HG03196 (cell line): ENCODE results near the gene DHRS3.

Experiments
- ATAC-seq: cut with Tn5 transposase; IDR thresholded peaks from one replicate; pipeline ENCODE4 v1.9.1; 2021; ENCODE audit not compliant: unreplicated experiment

DHRS3 gene

DNA sequence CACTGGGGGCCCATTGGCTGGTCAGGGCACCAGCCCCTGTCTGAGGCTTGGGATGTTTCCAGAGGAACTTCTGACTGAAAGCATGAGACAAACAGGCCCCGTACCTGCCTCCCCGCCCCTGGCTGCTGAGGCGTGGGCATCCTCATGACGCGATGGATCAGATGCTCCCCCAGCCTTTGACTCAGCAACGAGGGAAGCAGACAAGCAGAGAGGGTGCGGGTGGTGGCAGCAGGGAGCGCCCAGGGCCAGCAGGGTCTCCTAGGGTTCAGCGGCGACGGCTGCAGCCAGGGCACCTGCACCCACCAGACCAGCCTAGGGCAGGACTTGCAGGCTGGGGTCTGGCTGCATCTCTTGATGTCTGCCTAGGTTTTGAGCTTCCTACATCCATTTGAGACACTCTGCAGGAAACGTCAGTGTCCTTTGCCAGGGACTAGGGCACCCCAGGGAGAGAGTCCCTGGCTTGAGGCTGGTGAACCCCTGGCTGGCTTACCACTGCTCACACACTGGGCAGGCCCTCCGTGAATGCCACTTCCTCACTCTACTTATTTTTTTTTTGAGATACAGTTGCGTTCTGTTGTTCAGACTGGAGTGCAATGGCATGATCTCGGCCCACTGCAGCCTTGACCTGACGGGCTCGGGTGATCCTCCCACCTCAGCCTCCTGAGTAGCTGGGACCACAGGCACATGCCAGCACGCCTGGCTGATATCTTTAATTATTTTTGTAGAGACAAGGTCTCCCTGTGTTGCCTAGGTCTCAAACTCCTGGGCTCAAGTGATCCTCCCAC, 63.3 kb downstream of the DHRS3 start:
- ATAC-seq: no peak

DNA sequence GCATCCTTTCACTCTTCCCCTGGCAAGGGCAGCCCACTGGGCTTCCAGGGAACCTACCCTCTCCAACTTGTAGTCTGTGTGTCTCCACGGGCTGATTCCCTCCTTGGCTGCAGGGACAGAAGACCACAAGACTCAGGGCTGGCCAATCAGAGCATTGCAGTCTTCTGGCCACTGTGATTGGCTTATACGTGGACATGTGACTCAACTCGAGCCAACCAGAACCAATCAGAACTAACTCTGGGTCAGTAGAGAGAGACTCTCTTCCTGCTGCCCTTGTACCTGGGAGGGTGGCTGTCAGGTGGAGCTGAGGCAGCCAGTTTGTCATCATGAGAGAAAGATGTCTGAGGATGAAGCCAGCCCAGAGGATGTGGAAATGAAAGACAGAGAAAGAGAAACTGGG, 64.0 kb downstream of the DHRS3 start:
- no peak for ATAC-seq

DNA sequence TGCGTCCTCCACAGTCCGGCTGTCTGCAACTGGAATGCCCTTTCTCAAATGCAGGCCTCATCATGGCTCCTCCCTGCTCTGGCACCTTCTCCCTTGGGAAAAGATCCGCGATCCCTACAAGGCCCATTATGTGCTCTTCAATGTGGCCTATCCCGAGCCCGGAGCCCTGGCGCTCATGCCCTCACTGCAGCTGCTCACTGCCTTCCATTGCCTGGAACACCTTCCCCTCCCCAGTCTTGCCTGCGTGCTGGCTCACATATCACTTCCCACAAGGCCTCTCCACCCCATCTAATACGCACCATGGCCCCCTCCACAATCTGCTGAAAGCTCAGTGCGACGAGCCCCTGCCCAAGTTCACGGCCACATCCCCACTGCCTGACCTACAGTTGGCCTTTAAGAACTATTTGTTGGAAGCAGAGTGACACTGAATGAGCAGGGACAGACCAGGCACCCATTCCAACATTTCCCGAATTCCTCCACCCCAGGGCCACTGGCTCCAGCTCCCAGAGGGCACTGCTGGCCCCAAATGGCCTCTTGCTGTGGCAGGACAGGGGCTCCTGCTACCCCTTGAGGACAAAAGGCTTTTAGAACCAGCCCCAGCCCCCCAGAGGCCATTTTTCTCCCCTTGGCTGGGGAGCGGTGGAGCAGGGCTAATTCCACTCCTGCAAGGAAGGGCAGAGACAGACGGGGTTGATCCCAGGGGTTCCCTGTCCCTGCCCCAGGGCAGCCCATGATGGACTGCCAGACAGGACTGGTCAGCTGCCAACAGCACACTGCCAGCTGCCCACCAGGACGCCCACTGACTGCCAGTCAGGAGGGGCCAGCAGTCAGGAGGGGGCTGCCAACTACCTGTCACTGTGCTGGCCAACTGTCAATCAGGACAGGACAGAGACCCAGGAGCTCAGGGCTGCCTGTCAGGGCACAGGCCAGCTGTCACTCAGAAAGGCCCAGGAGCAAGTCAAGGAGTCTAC, 64.8 kb downstream of the DHRS3 start:
- ATAC-seq: no peak

DNA sequence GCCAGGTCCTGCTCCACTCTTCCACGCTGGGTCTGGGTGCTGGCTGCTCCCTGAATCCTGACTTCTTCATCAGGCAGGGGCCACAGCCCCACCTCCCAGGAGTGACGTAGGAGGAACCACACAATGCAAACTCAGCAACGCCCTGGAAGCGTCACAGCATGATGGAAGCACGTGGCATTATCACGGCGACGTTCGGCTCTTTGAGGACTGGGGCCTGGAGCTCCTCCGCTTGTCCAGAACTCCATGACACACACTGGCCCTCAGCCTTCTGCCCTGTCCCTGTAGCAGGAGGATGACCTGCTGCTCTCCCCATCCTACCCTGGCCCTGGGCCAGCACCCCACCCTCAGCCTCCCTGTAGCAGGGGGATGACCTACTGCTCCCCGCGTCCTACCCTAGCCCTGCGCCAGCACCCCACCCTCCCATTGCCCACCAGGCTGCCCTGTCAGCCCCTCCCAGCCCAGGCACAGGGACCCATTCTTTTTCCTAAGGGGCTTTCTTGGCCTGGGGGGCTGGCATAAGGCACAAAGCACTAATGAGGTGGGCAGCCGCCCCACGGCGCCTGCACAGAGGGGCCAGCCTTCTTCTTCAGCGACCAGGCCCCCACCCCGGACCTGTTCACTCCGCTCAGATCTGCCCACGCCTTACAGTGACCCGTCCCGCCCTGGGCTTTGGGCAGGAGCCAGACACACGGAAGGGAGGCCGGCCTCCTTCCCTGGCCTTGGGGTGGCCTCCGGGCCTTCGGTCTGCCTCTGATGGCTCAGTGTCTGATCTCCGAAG, 65.7 kb downstream of the DHRS3 start:
- no peak for ATAC-seq

DNA sequence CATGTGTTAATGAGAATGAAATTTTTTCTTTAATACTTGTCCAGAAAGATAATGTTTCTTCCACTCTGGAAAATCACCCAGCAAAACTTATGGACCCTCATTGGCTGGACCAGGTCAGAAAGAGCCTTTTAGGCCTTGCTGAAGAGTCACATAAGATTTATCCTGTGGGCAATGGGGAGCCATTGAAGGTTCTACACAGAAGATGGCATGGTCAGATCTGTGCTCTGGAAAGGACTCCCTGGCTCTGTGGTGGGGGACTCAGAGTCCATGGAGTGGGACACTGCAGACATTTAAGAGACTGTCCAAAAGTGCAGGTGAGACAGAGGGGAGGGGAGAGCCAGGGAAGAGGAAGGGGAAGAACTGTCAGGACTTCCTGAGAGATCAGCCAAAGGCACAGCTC, 66.4 kb downstream of the DHRS3 start:
- ATAC-seq: no peak

DNA sequence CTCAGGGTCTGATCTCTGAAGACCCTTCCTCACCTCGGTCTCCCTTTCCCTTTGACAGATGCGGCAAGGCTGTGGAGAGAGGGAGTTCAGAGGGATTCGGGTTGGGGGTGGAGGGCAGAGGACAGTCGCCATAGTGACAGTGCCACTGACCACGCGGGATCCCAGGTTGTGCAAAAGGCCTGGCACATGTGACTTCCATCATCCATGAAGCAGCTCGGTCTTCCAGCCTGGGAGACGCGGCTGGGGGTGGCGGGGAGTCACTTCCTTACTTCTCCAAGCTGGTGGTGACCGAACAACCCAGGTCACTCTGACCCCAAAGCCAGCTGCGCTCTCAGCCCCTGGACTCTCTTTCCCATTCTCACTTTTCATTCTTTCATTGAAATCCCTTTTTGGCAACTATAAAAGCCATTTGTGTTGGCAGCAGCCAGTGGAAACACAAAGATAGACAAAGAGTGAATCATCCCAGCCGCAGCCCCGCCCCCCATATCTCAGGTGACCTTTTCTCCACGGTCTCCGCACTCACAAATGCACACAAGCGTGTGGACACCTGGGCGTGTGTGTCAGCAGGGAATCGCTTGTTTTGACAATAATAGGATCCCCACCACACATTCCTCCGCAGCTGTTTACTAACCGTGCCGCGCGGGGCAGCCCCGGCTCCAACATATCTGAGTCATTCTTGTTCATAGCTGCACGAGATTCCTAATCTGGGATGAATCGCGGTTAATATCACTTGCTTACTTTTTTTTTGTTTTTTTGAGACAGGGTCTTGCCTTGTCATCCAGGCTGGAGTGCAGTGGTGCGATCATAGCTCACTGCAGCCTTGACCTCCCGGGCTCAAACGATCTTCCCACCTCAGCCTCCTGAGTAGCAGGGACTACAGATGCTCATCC, 68.3 kb downstream of the DHRS3 start:
- no peak for ATAC-seq

DNA sequence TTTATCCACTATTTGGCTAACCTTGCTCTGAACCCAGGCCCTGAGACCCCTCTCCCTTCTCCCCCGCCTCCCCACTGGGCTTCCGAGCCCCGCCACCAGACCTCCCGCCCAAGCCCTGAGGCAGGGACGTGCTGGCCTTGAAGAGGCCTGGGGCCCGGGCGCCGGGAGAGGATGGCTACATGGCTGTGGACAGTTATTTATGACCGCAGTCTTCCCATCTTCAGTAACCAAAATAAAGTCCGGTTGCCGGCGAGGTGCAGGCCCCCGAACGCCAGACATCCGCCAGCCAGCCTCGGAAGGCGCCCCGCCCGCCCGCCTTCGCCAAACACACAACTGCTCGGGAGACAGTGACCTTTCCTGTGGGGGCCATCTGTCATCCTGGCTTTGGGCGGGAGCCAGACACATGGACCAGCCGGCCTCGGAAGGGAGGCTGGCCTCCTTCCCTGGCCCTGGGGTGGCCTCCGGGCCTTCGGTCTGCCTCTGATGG, 69.0 kb downstream of the DHRS3 start:
- ATAC-seq: no peak

DNA sequence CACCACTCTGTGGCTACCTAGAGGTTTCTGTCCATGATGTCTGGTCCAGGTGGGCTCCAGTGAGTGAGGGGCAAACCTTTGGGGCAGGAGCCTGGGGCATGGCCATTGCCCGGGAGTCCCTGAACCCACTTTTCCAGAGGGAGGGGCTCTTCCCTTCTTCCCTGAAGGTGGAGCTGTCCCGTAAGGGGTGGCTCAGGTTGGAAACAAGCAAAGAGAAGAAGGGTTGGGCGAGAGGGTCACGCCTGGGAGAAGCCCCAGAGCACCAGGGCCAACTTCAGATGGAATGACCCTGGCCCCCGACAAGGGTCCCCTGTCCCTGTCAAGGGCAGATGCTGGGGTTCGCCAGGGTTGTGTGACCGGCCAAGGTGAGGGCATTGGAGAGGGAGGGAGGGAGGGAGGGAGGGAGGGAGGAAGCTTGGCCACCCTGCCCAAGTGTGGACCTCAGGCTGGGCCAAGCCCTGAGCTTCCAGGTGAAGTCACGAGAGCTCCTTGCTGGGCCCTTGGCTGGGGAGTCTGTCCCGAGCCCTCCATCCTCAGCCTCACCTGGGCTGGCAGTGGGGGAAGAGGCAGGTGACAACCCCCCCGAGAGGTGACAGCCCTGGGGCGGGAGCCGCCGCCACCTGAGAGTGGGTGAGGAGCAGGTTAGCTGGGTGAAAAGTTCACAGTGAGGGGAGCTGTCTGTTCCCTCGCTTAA, 69.6 kb downstream of the DHRS3 start:
- no peak for ATAC-seq

DNA sequence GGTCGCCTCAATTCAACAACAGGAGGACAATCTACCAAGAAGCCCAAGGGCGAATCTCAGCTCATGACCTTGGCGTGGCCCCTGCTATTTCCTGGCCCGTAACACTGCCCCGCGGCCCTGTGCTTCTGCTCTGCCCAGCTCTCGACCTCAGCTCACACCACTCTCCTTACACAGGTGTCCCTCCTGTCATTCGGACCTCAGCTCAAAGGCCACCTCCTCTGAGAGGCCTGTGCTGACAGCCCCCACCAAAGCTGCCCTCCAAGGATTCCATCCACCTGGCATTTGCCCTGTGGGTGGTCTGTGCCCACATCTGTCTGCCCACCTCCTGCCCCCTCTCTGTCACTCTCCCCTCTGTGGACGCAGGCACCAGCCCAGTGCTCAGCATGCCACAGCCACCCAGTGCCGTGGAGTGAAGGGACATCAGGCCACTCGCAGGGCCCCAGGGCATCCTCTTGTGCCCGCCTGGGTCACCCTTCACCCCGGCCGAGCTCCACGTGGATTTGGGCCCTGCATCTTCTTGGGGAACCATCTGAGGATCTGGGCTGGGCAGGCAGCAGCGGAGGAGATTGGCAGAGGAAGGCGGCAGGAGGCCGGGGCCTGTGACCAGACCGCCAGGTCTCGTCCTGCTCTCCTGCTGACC, 70.3 kb downstream of the DHRS3 start:
- ATAC-seq: no peak

DNA sequence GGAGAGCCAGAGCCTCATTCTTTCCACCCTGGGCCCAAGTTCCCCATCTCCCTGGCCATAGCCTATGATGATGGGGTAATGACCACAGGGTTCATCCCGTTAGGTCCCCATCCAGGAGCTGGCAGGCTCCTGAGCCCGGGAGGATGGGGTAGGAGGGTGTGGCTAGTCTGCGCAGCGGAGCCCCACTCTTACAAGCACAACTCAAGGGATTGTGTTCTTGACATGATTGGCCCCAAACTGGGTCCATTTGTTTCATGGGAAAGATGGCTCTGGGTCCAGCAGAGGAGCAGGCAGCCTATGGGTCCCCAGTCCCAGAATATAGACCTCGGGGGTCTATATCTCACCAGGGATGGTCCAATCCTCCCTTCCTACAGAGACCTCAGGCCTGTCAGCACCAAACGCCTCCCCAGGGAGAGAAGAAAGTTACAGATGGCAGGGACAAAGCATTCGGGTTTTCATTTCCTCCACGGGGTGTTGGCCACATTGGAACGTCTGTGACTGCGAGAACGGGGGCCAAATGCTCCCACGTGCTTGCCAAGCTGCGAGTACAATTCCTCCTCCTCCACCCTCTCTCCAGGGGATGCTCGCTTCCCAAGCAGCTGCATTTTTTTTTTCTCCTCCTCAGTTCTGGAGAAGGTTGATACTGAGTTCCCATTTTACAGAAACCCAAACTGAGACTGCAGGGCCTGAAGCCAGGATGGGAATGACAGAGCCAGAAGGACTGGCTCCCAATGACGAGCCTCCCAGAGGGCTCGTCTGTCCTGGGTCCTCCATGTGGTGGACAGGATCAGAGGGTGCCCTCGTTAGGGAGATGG, 71.0 kb downstream of the DHRS3 start:
- no peak for ATAC-seq

DNA sequence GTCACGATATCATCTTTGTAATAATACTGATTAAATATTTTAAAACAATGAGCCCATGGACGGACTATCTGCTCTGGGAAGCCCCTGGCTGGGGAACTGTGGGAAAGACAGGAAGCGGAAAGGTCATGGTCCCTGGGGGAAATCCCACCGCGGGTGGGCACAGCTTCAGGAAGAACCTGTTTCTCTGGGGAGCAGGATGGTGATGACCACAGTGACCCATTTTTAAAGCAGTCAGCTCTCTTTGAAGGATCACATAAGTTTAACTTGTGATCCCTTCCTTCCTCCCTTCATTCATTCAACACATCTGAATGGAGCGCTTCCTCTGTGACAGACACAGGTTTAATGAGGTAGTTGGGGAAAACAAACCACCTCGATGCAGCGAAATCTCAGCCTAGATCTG, 73.0 kb downstream of the DHRS3 start:
- no peak for ATAC-seq

DNA sequence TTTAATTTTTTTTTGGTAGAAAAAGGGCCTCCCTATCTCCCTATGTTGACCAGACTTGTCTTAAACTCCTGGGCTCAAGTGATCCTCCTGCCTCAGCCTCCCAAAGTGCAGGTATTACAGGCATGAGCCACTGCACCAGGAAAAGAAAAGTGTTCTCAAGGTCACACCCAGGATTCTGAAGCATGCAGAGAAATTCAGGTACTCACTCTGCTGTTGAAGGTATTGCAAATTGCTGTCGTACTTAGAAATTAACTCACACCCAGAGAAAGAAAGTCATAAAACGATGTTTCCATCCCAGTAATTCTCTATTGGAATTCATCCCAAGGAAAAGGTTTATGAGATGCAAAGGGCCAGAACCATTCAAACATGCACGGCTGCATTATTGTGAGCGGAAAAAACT, 73.7 kb downstream of the DHRS3 start:
- ATAC-seq: no peak

DNA sequence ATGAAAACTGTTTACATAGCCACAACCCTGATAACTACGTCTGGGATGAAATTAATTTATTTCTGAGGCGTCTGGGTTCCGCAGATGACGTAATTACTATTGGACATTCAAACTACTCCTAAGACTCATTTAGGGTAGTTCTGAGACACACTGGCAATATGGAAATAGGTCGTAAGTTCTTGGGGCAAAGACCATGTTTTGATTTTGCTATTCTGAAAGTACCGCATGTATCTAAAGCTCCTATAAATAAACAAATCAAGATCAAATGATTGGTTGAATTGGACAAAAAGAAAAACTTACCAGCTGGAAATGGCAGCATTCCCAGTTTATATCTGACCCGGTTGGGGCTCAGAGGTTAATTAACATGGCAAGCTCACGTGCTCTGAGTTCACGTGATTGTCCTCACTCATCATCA, 74.3 kb downstream of the DHRS3 start:
- no peak for ATAC-seq

DNA sequence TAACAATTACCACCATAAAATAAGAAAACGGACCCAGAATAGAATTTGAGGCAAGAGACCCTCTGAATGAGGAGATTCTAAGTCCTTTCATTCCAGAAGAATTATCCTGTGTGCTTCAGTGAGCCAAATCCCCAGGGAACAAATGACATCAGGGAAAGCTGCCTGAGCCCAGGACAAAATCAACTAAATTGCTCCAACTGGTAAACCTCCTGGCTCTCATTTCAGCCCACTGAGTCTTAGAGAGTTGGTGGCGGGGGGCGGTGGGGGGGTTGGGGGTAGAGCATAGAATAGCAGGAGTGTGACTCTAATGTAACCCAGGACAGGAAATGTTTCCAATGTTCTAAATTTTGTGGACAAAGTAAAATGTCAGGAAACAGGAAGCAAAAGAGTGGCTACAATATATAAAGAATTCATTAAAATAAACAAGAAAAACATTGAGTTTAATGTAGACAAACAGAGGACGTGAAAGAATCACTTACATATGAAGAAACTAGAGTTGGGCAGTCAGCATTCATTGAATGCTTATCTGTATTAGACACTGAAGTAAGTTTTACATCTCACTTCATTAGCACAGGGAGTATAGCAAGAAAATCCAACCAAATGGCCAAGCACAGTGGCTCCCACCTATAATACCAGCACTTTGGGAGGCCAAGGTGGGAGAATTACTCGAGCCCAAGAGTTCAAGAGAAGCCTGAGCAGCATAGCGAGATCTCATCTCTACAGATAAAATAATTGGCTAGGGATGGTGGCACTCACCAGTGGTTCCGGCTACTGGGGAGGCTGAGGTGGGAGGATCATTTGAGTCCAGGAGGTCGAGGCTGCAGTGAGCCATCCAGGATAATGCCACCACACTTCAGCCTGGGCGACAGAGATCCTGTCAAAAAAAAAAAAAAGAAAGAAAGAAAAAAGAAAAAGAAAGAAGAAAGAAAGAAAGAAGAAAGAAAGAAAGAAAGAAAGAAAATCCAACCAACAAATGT, 75.1 kb downstream of the DHRS3 start:
- ATAC-seq: no peak

DNA sequence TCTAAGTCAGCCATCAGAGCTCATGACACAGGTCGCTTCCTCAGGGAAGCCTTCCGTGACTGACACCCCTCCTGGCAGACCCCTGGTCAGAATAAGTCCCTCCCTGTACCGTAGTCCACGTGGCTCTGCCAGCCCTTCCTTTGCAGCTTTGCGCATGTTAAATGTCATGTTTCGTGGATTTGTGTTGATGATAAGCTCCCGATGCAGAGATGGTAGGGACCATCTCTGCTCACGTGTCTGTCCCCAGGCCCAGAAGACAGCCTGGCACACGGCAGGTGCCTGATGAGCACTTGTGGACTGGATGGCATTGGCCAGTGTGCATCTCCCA, 75.9 kb downstream of the DHRS3 start:
- ATAC-seq: no peak

DNA sequence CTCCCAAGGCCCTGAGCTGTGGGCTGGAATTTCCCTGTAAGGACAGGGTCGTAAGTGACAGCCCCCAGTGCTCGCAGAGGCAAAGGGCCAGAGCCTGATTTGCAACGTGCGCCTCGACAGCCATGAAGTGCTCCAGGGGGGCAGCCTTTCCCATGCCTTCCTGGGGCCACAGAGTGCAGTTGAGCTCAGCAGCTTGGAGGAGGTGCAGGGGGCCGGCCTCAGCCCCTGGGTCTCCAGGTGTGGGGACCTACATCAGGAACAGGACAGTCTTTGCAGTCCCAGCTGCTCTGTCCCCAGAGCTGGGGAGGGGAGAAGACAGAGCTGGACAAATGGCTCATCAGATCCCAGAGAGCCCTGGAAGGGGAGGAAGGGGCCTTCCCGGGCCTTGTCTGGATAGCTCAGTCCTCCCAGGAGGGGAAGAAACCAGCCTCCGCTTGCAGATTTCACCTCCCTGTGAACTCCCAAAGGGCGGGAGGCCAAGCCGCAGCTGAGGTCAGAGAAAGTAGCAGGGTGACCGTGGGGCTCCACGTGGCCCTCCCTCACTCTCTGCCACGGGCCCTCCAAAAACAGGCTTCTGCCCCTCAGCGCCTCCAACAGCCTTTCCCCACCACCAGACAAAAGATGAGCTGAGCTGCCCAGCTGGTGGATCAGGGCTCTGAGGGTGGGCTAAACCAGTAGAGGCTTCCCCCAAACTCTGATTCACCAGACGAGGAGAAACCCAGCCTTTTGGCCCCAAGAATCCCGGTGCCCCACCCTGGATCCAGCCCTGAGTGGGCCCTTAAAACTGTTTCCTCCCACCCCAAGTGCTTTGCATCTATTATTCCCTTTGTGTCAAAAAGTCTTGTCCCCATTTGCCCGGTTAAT, 76.5 kb downstream of the DHRS3 start:
- ATAC-seq: no peak
